ENCODE results near the gene ACTRT2. TPM values are rescaled to one million over a fixed set of nuclear protein-coding genes. Genes with fewer than 3 reads are reported as not detected.

ACTRT2 gene
- total RNA-seq, 2 donors from 2014 or later, result not detected

Other genes starting within 250 kb of the ACTRT2 start
- gene TTC34, start 219.8 kb upstream of the ACTRT2 start, total RNA-seq, result under 1 TPM; 0.43 to 0.88 TPM
- gene PRDM16, start 47.7 kb downstream of the ACTRT2 start, total RNA-seq, result 1 to 10 TPM in 1 of 2 donors, under 1 TPM in 1; 0.77 to 1.7 TPM

Measured in activated T-cell treated with anti-CD3 and anti-CD28 coated beads, Interleukin-2, amount 50 U/mL, for 72 hours (primary cell).